Measurements from ENCODE around the gene PITPNC1. TPM values are rescaled to one million over a fixed set of nuclear protein-coding genes. Genes with fewer than 3 reads are reported as not detected.

Gene PITPNC1
- total and polyA plus RNA-seq, 4 experiments from 2014 or later = 68.4 to 124 (median 89.9) TPM

DNA sequence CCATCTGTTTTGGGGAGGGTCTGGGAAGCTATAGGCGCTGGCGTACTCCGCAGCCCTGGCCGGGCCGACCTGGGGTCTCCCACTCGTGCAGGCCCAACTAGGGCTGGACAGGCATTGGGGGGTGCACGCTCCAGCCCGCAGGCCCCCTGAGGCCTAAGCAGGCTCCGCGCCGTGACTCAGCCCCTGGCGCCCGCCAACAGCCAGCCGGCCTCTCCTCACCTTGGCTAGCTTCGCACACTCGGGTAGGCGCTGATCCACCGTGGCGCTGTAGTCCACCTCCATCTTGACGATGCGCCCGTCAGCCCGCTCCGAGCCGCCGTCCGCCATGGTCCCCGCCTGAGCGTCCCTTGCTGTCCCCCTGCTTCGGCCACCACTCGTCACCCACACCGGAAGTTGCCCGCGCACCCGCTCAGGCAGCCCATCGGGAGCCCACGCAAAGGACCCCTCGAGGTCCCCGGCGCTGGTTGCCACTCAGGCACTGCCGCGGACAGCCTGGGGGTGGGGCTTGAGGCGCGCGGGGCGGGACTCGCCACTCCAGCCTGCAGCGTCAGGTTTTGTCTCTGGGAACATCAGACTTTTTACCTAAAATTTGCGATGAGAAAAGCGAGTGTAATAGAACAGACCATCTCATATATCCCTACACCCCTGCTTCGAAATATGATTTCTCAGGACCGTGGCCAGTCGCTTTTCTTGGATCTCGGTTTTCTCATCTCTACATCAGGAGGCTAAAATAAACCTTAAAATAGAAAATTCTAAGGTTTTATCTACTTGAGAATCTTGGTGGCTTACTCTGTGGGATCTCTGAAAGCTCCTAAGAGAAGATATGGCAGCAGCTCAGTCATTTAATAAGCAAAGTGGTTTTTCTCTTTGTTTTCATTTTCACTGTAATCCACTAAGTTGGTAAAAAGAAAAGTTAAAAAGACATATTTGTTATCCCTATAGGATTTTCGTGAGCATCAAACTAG is 10.6 kb upstream of the PITPNC1 start, which contains the start of gene PSMD12:
Gene PSMD12, minus strand, starts transcription at position 385 of the 965 bp plus-strand sequence. Its CDS starts 58 bp downstream, at position 327.
- H3K27ac Mint-ChIP-seq = peak within 1 kb of the TSS; percentile 90 to 99 (median 98)
- POLR2A ChIA-PET (ENCODE audit: partially characterized antibody) = interaction anchor here (0.6 to 4.8 kb wide), 13 partner anchors 9 to 351 kb away, joined by 3 to 49 read pairs (median 5); partner anchors contain the start of gene PITPNC1
- peak within 1 kb of the TSS; percentile 90 to 99 (median 98) for H3K4me3 Mint-ChIP-seq
- no peaks in the 10 kb centered on the region for H3K9me3 Mint-ChIP-seq
- Histone ChIP-seq H3K27ac (ENCODE audit: low read depth, low read length) (peak within 1 kb of the TSS; percentile 94), H3K27me3 (ENCODE audit: insufficient read depth, low read length) (no peaks in the 10 kb centered on the region), H3K4me3 (ENCODE audit: low read length in 2 of 2) (peak within 1 kb of the TSS; percentile 88 to 98), H3K36me3 (ENCODE audit: insufficient read depth, low read length) (no peaks in the 10 kb centered on the region), H3K4me1 (ENCODE audit: insufficient read depth, low read length) (peaks cover 45% of the 10 kb centered on the region), H3K9me3 (ENCODE audit: control insufficient read depth in 1 of 2, low read length in 2 of 2) (no peaks in the 10 kb centered on the region)
- CTCF ChIA-PET (ENCODE audit: partially characterized antibody) = interaction anchor here (1.1 to 29.3 kb wide), 4 partner anchors 8 to 321 kb away, joined by 3 to 605 read pairs (median 64); partner anchors contain the start of gene PITPNC1
- intact Hi-C loops (cut with micrococcal nuclease) = loop anchor here (1.0 kb wide), 1 partner anchor 351 kb away; the partner anchor contains the start of gene NOL11
- peaks cover 7 to 26% of the 10 kb centered on the region in 2 donors for H3K36me3 Mint-ChIP-seq
- peaks cover 27 to 51% (median 42%) of the 10 kb centered on the region in 4 donors for H3K4me1 Mint-ChIP-seq
- peak; percentile 90 to 95 (median 92) for DNase-seq
- H3K27me3 Mint-ChIP-seq = no peaks in the 10 kb centered on the region

DNA sequence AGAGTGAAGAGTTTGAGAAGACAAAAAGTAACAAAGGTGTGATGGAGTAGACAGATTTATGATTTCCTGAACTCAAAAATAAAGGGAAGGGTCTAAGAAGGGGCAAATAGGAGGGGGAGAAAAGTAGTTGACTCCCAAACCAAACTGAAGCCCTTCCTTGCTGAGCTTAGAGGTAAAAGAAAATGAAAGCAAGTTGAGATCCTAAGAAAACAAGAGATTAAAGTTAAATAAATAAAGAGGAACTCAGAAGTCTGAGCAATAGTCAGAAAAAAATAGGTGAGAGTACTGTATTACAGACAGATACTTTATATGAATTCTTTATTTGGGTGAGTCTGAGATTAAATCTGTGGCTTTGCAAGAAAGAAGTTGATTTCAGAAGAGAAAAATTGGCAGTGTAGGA is 7.4 kb upstream of the PITPNC1 start:
- H3K4me3 ChIP-seq (ENCODE audit: low read length in 2 of 2) = no peak overlapping the region
- Mint-ChIP-seq H3K4me1 (peaks cover 14 to 26% (median 22%) of the 10 kb centered on the region in 4 donors), H3K36me3 (peaks cover 0 to 13% of the 10 kb centered on the region in 2 donors), H3K27ac (peak overlapping the region in 1 of 7 donors; percentile 17), H3K9me3 (no peaks in the 10 kb centered on the region), H3K4me3 (no peak overlapping the region), H3K27me3 (no peaks in the 10 kb centered on the region)
- no peaks in the 10 kb centered on the region for H3K9me3 ChIP-seq (ENCODE audit: control insufficient read depth in 1 of 2, low read length in 2 of 2)
- no peaks in the 10 kb centered on the region for H3K27me3 ChIP-seq (ENCODE audit: insufficient read depth, low read length)
- no peaks in the 10 kb centered on the region for H3K36me3 ChIP-seq (ENCODE audit: insufficient read depth, low read length)
- DNase-seq = no peak
- ChIA-PET CTCF (ENCODE audit: partially characterized antibody) (interaction anchor here (1.8 to 29.3 kb wide), 3 partner anchors 8 to 110 kb away, joined by 7 to 605 read pairs (median 126); partner anchors contain the start of gene PSMD12), POLR2A (ENCODE audit: partially characterized antibody) (interaction anchor here (1.0 to 2.2 kb wide), 2 partner anchors 9 to 105 kb away, joined by 3 to 6 read pairs; no protein-coding TSS in a partner anchor)
- peaks cover 18% of the 10 kb centered on the region for H3K4me1 ChIP-seq (ENCODE audit: insufficient read depth, low read length)
- H3K27ac ChIP-seq (ENCODE audit: low read depth, low read length) = no peak overlapping the region
- intact Hi-C loops (cut with micrococcal nuclease) = no loop called here

DNA sequence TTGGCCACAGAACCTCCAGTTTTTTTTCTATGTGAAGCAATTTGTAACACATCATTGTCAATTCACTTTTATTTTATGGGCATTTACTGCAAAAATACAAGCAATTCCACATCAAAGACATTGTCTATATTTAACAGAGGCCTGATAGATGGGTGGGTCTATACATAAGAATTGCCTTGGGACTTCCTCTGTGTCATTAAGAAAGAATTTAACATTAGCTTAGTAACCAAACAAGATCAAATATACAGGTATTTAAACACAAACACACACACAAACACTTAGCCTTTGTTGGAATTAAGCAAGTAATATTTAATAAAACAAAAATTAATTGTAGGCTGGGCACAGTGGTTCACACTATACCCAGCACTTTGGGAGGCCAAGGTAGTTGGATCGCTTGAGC is 4.3 kb upstream of the PITPNC1 start:
- POLR2A ChIA-PET (ENCODE audit: partially characterized antibody) = interaction anchor here (0.6 kb wide), 1 partner anchor 103 kb away, joined by 3 read pairs; no protein-coding TSS in a partner anchor
- CTCF ChIA-PET (ENCODE audit: partially characterized antibody) = interaction anchor here (0.6 to 29.3 kb wide), 13 partner anchors 11 to 864 kb away, joined by 3 to 605 read pairs (median 8); partner anchors contain the start of gene PSMD12

DNA sequence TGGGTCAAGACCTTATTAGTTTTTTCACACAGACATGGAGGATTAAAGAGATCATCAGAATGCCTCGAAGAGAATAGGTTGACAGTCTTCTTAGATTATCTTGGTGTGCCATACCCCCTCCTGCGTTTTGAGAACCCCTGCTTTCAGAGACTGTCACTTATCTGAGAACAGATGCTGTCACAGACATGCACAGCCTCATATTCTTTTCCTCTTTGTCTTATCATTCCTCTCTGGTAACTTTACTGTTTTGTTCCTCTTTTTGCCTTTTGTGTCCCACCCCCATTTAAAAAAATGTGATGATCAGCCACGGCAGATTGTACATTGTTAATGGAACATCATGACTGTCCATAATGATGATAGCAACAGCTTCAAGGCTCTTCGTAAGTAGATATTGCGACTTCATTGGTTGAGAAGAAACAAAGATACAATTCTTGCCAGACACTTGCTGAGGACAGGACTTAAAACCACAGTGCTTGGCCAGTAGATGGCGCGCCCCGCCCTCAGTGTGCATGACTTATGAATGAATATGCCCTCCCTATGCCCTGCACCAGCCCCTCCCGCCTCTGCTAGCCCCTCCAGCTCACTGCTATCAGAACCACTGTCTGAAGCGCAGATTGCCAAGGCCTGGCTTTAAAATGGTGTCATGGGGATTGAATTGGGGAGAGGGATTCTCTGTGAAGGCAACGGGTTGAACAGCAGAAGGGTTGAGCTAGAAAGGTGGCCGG is 2.6 kb upstream of the PITPNC1 start:
- Histone ChIP-seq H3K27ac (ENCODE audit: low read depth, low read length) (no peak overlapping the region), H3K4me3 (ENCODE audit: low read length in 2 of 2) (no peak overlapping the region), H3K36me3 (ENCODE audit: insufficient read depth, low read length) (no peaks in the 10 kb centered on the region), H3K9me3 (ENCODE audit: control insufficient read depth in 1 of 2, low read length in 2 of 2) (no peaks in the 10 kb centered on the region), H3K27me3 (ENCODE audit: insufficient read depth, low read length) (no peaks in the 10 kb centered on the region), H3K4me1 (ENCODE audit: insufficient read depth, low read length) (peaks cover 29% of the 10 kb centered on the region)
- H3K4me3 Mint-ChIP-seq = peak overlapping the region; percentile 34 to 88 (median 66)
- intact Hi-C loops (cut with micrococcal nuclease) = loop anchor here (1.0 to 5.0 kb wide), 6 partner anchors 48 to 453 kb away; partner anchors contain the start of genes BPTF and NOL11
- POLR2A ChIA-PET (ENCODE audit: partially characterized antibody) = interaction anchor here (0.7 to 9.1 kb wide), 11 partner anchors 9 to 343 kb away, joined by 3 to 258 read pairs (median 9); partner anchors contain the start of genes NOL11 and PSMD12
- CTCF ChIA-PET (ENCODE audit: partially characterized antibody) = interaction anchor here (0.7 to 29.3 kb wide), 34 partner anchors 12 to 357 kb away, joined by 3 to 605 read pairs (median 5); partner anchors contain the start of gene PSMD12
- peak; percentile 81 to 88 (median 83) for DNase-seq
- H3K36me3 Mint-ChIP-seq = peaks cover 5 to 11% of the 10 kb centered on the region in 2 donors
- no peaks in the 10 kb centered on the region for H3K27me3 Mint-ChIP-seq
- peaks cover 17 to 33% (median 23%) of the 10 kb centered on the region in 4 donors for H3K4me1 Mint-ChIP-seq
- H3K27ac Mint-ChIP-seq = peak overlapping the region; percentile 7 to 94 (median 85)
- peaks cover 0 to 6% (median 0%) of the 10 kb centered on the region in 8 donors for H3K9me3 Mint-ChIP-seq

More for the DNA sequence above, 4.3 kb upstream of the PITPNC1 start:
- H3K4me3 Mint-ChIP-seq = no peak overlapping the region
- Histone ChIP-seq H3K27me3 (ENCODE audit: insufficient read depth, low read length) (no peaks in the 10 kb centered on the region), H3K36me3 (ENCODE audit: insufficient read depth, low read length) (no peaks in the 10 kb centered on the region), H3K27ac (ENCODE audit: low read depth, low read length) (no peak overlapping the region), H3K4me3 (ENCODE audit: low read length in 2 of 2) (no peak overlapping the region), H3K4me1 (ENCODE audit: insufficient read depth, low read length) (peaks cover 24% of the 10 kb centered on the region), H3K9me3 (ENCODE audit: control insufficient read depth in 1 of 2, low read length in 2 of 2) (no peaks in the 10 kb centered on the region)
- no peaks in the 10 kb centered on the region for H3K9me3 Mint-ChIP-seq
- intact Hi-C loops (cut with micrococcal nuclease) = no loop called here
- no peak overlapping the region for H3K27ac Mint-ChIP-seq
- peaks cover 12 to 27% (median 16%) of the 10 kb centered on the region in 4 donors for H3K4me1 Mint-ChIP-seq
- H3K36me3 Mint-ChIP-seq = peaks cover 0 to 3% of the 10 kb centered on the region in 2 donors
- no peak for DNase-seq
- H3K27me3 Mint-ChIP-seq = no peaks in the 10 kb centered on the region

DNA sequence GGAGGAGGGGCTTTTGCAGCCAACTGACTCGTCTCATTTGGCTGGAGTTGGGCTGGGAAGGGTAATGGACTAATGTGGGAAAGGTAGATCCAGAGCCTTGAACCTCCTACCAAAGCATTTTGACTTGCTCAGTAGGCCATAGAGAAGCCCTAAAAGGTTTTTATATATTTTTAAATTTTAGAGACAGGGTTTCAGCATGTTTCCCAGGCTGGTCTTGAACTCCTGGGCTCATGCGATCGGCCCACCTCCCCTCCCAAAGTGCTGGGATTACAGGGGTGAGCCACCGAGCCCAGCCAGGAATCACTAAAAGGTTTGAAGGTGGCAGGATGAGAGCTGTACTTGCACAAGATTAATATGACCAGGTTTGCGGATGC is 2.0 kb upstream of the PITPNC1 start:
- H3K9me3 Mint-ChIP-seq = peaks cover 0 to 6% (median 0%) of the 10 kb centered on the region in 8 donors
- H3K27me3 Mint-ChIP-seq = no peaks in the 10 kb centered on the region
- peaks cover 22 to 38% (median 28%) of the 10 kb centered on the region in 4 donors for H3K4me1 Mint-ChIP-seq
- no peaks in the 10 kb centered on the region for H3K9me3 ChIP-seq (ENCODE audit: control insufficient read depth in 1 of 2, low read length in 2 of 2)
- no peaks in the 10 kb centered on the region for H3K27me3 ChIP-seq (ENCODE audit: insufficient read depth, low read length)
- peaks cover 34% of the 10 kb centered on the region for H3K4me1 ChIP-seq (ENCODE audit: insufficient read depth, low read length)
- peak overlapping the region in 5 of 7 donors; percentile 69 to 94 (median 85) for H3K27ac Mint-ChIP-seq
- ChIA-PET CTCF (ENCODE audit: partially characterized antibody) (interaction anchor here (0.7 to 29.3 kb wide), 32 partner anchors 11 to 357 kb away, joined by 3 to 605 read pairs (median 5); partner anchors contain the start of gene PSMD12), POLR2A (ENCODE audit: partially characterized antibody) (interaction anchor here (0.7 to 9.1 kb wide), 11 partner anchors 9 to 343 kb away, joined by 3 to 258 read pairs (median 9); partner anchors contain the start of genes NOL11 and PSMD12)
- H3K36me3 ChIP-seq (ENCODE audit: insufficient read depth, low read length) = no peaks in the 10 kb centered on the region
- H3K4me3 Mint-ChIP-seq = peak overlapping the region in 5 of 8 donors; percentile 58 to 88 (median 67)
- intact Hi-C loops (cut with micrococcal nuclease) = loop anchor here (5.0 kb wide), 2 partner anchors 47 to 452 kb away; partner anchors contain the start of gene BPTF
- H3K36me3 Mint-ChIP-seq = peaks cover 9 to 16% of the 10 kb centered on the region in 2 donors
- no peak overlapping the region for H3K27ac ChIP-seq (ENCODE audit: low read depth, low read length)
- H3K4me3 ChIP-seq (ENCODE audit: low read length in 2 of 2) = no peak overlapping the region
- no peak for DNase-seq

DNA sequence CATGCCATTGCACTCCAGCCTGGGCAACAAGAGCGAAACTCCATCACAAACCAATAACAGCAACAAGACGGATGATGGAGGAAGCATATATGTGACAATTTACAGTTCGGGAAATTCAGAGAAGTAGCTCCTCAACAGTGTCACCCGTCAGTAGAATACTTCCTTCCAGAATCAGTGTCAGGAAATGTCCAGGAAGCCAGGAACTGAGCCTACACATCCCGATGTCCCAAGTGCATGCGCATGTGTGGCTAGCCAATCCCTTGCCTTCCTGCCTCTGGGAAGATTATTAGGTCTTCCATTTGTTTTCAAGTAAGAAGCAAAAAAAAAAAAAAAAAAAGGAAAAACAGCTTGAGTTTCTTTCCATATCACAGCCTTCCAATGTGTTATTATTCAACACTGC is 1.4 kb upstream of the PITPNC1 start:
- Mint-ChIP-seq H3K4me1 (peaks cover 25 to 45% (median 32%) of the 10 kb centered on the region in 4 donors), H3K27ac (peak overlapping the region in 4 of 7 donors; percentile 29 to 86 (median 60)), H3K9me3 (peaks cover 0 to 6% (median 0%) of the 10 kb centered on the region in 8 donors), H3K27me3 (no peaks in the 10 kb centered on the region), H3K4me3 (peak overlapping the region in 4 of 8 donors; percentile 29 to 93 (median 60)), H3K36me3 (peaks cover 9 to 16% of the 10 kb centered on the region in 2 donors)
- no peaks in the 10 kb centered on the region for H3K27me3 ChIP-seq (ENCODE audit: insufficient read depth, low read length)
- no peak overlapping the region for H3K4me3 ChIP-seq (ENCODE audit: low read length in 2 of 2)
- intact Hi-C loops (cut with micrococcal nuclease) = loop anchor here (5.0 kb wide), 2 partner anchors 47 to 452 kb away; partner anchors contain the start of gene BPTF
- no peaks in the 10 kb centered on the region for H3K36me3 ChIP-seq (ENCODE audit: insufficient read depth, low read length)
- DNase-seq = no peak
- ChIA-PET CTCF (ENCODE audit: partially characterized antibody) (interaction anchor here (0.7 to 29.3 kb wide), 32 partner anchors 10 to 356 kb away, joined by 3 to 605 read pairs (median 4); partner anchors contain the start of genes NOL11 and PSMD12), POLR2A (ENCODE audit: partially characterized antibody) (interaction anchor here (0.6 to 9.1 kb wide), 12 partner anchors 10 to 342 kb away, joined by 3 to 258 read pairs (median 12); partner anchors contain the start of genes NOL11 and PSMD12)
- no peak overlapping the region for H3K27ac ChIP-seq (ENCODE audit: low read depth, low read length)
- H3K9me3 ChIP-seq (ENCODE audit: control insufficient read depth in 1 of 2, low read length in 2 of 2) = no peaks in the 10 kb centered on the region
- peaks cover 41% of the 10 kb centered on the region for H3K4me1 ChIP-seq (ENCODE audit: insufficient read depth, low read length)

Data from CD4-positive, alpha-beta memory T cell (primary cell).